GM19468 (cell line): ENCODE measurements around the gene RAI1.

Source experiments
- ATAC-seq: cut with Tn5 transposase; IDR thresholded peaks from one replicate; pipeline ENCODE4 v1.9.1; 2021; ENCODE audit warnings: mild to moderate bottlenecking, moderate library complexity, moderate number of reproducible peaks; ENCODE audit not compliant: unreplicated experiment; ENCODE audit errors: extremely low read depth

The RAI1 gene

DNA sequence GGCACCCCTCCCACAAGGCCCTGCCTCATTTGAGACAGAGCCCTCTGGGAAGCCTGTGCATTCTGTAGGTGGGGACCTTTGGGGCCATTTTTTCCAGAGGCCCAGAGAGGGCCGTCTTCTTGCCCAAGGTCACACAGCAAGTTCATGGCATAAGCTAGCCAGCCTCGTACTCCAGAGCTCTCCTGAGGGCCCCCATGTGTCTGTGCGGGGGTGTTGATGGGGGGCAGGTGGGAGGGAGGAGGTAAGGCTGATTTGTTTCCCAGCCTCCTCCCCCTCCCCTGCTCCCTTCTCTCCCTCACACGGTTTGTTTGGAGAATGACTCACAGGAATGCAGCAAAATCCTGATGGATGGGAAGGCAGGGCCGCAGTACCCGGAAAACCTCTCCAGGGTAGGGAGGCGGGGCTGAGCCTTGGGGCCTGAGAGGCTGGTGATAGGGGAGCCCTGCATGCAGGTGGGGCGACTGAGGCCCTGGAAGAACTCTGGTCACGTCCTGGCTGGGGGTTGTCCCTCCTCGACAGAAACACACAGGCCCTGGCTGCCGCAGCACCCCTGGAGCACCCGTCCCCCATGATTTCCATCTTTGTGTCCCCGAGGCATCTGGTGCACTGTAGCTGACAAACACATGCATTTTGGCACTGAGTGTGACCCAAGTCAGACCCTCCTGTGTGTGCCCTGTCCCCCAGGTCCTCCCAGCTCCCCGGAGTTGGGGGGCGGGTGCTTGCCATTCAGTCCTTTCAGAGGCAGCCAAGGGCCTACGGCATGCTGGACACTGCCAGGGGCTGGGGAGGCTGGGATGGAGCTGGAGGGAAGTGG, 29.7 kb downstream of the RAI1 start:
- no peak for ATAC-seq

- ATAC-seq = no peak
These were observed 30.4 kb downstream of the RAI1 start for GRCh38 chr17:17711641-17712162.

GRCh38 chr17:17712268-17712924, 31.1 kb downstream of the RAI1 start:
- peak; percentile 26 for ATAC-seq

DNA sequence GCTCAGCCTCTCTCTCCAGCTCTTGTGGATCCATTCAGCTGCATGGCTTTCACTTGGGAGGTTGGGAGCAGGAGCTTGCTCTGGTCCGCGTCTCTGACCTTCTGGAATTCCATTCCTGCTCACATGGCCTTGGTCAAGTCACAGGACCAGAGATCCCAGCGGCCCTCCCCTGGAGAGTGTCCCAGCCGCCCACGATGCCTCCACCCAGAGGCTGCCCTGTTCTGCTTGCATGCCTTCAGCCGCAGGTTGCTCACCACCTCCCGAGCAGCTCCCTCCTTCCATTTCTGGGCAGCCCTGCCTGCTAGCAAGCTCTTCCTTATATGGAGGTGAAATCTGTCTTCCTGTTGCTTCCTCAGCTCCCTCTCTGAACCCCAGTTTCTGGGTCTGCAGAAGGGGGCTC, 32.6 kb downstream of the RAI1 start:
- ATAC-seq = no peak

DNA sequence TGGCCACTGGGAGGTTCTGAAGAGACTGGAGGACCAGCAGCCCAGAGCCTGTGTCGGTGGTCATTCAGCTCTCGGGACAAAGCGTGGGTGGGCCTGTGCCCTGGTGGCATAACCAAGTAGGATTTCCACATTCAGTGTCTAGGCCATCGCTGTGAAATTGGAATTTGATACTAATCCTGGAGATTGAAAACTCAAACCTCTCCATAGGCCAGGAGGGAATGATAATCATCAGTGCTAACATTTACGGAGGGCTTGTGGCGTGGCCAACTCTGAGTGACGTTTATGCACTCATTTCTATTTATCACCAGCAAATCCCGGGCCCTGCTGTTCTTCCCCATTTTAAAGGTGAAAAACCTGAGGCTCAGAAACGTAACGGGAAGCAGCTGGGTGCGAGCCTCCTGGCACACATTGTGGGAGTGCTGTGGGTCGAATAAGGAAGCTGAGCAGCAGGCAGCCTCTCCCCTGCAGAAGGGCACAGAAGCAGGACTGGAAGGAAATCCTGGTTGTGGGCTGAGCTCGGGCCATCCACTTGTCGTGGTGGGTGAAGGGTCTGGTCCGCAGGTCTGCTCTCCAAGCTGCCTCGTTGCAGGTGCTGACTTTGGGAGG, 33.1 kb downstream of the RAI1 start:
- ATAC-seq = no peak

DNA sequence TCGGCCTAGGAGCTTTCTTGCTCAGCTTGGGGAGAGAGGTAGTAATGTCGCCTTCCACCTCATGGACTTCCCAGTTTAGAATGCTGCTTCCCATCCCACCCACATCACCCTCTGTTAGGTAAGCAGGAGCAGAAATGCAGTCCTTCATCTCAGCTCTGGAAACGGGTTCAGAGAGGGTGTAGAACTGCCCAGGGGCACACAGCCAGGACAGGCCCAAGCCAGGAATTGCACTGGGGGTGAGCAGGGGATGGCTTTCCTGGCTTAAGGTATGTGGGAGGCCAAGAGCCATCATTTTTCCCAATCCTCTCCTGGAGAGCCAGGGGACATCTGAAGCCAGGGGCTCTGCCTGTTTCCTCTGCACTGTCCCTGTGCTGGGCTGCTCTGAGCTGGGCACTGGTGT, 33.6 kb downstream of the RAI1 start:
- no peak for ATAC-seq

GRCh38 chr17:17716837-17717523, 35.7 kb downstream of the RAI1 start:
- ATAC-seq = no peak

DNA sequence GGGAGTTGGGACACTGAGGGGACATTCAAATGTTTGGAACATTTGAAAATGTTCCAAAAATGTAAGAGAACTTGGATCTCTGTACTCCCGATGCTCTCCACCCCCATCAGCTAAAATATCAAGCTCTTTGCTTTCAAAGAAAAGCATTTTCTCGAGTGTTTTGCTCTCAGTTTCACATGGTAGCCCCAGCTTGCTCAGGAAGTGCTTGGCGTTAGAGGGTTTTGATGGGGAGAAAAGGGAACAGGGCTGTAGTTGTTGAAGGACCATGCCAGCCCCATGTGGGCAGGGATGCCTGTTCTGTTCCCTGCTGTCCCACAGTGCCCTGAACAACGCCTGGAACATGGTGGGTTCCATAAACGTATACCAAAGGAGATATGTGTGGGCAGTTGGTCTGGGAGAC, 37.0 kb downstream of the RAI1 start:
- ATAC-seq = no peak

DNA sequence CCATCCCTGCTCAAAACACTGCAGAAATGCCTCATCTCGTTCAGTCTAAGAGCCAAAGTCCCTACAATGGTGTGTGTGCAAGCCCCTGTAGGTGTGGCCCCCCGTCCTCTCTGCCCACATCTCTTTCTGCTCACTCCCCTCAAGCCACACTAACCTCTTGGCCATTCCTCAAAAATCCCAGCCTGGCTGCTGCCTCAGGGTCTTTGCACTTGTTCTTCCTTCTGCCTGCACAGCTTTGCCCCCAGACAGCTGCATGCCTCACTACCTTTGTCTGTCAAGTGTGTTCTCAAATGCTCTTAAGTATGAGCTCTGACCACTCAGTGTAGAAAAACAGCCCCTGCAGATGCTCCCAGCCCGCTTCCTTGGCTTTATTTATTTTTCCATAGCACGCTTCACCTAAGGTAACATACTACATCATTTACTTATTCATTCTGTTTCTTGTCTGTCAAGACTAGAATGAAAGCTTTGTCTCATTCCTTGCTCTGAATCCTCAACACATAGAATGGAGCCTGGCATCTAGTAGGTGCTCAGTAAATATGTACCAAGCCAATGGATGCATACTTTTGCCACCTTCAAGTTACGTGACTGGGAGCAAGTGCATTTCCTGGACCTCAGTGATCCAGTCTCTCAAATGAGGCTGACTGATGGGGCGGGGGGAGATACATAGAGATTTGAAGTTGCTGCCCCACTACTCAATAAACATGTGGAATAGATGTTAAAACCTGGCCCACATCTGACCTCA, 38.1 kb downstream of the RAI1 start:
- no peak for ATAC-seq

- no peak for ATAC-seq
These were observed 38.8 kb downstream of the RAI1 start for GRCh38 chr17:17719966-17720543.

DNA sequence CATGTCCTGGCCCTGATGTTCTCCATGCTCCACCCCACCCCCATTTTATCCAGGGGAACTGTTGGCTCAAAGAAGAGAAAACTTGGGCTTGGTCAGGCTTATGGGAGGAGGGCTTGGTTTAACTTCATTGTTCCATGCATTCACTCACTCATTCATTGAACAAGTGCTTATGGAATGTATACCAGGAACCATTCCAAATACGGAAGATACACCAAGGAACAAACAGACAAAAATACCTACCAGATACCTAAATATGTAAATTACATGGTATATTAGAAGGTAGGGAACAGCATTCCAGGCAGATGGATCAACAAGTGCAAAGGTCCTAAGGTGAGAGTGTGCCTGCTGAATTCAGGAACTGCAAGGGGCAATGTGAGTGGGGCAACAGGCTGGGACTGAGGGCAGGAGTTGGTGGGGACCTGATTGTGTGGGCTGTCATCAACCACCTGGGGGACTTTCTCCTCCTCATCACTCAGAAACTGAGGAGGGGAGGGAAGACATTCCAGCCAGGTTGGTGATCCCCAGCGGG, 39.9 kb downstream of the RAI1 start:
- no peak for ATAC-seq

GRCh38 chr17:17722081-17722905, 41.0 kb downstream of the RAI1 start:
- ATAC-seq = no peak

- no peak for ATAC-seq
These were observed 41.7 kb downstream of the RAI1 start for GRCh38 chr17:17722906-17723353.

DNA sequence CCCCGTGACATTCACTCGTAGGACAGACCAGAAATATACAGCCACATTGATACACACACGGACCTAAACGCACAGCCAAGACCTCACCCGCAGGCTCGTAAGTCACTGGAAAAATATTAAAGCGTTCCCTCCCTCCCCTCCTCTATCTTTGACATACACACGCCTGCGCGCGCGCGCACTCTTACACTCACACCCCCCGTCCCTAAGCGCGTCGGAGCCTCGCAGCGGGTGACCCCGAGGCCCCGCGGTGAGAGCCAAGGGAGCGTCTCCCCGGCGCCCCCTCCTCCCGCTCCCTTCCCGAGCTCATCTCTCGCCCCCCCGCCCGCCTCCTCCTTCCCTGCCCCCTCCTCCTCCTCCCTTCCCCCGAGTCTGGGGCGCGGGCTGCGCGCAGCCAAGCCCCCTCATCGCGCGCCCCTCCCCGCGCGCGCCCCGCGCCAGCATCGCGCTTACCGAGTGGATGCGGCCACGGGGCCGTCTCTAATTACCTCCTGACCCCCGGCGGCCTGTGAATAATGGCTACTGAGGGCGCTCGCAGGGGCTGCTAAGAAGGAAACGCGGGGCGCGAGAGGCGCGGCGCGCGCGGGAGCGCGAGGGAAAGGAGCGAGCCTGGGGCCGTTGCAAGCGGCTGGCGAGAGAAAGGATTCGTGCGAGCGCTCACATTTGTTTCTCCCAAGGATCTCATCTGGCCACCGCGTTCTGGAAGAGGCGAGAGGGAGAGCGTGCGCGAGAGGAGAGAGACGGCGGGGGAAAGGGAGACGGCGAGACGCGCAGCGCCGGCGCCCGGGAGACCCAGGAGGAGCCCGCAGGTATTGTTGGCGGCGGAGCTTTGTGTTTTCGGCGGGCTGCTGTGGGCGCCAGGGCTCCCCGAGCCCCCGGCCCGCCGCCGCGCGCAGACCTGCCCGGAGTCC, 42.4 kb downstream of the RAI1 start:
- ATAC-seq = no peak

- no peak for ATAC-seq
These were observed 43.2 kb downstream of the RAI1 start for GRCh38 chr17:17724307-17725010.

GRCh38 chr17:17725011-17725751, 43.9 kb downstream of the RAI1 start:
- ATAC-seq = no peak
